ENCODE data around the gene SMIM29.
"Not testable (repeated sequence)": the region's sequence is repeated elsewhere in the genome, so short reads cannot be mapped to it uniquely, and the experiment has no call there.

Gene SMIM29

DNA sequence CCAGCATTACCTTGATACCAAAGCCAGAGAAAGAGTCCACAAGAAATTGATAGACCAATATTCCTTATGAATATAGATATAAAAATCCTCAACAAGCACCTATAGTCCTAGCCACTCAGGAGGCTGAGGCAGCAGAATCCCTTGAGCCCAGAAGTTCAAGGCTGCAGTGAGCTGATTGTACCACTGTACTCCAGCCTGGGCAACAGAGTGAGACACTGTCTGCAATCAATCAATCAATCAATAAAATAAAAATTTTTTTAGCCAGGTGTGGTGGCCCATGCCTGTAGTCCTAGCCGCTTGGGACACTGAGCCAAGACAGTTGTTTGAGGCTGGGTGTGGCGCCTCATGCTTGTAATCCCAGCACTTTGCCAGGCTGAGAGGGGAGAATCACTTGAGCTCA is 18.9 kb upstream of the SMIM29 start:
- no peak for DNase-seq (ENCODE audit: low read depth)

DNA sequence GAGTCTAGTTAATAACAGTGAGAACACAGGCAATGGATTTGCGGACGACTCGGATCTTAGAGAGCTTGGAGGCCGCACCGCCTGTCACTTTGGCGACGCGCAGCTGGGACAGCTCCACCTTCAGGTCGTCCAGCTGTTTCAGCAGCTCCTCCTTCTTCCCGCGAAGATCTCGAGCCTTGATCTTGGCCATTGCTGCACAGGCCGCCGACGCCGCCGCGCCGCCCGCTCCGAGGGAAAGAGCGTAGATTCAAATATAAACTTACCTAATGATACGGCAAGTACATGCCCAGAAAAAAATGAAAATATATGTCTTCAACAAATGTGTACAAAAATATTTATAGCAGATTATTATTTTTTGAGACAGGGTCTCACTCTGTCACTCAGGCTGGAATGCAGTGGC is 14.7 kb upstream of the SMIM29 start:
- not testable (repeated sequence) for DNase-seq (ENCODE audit: low read depth)

DNA sequence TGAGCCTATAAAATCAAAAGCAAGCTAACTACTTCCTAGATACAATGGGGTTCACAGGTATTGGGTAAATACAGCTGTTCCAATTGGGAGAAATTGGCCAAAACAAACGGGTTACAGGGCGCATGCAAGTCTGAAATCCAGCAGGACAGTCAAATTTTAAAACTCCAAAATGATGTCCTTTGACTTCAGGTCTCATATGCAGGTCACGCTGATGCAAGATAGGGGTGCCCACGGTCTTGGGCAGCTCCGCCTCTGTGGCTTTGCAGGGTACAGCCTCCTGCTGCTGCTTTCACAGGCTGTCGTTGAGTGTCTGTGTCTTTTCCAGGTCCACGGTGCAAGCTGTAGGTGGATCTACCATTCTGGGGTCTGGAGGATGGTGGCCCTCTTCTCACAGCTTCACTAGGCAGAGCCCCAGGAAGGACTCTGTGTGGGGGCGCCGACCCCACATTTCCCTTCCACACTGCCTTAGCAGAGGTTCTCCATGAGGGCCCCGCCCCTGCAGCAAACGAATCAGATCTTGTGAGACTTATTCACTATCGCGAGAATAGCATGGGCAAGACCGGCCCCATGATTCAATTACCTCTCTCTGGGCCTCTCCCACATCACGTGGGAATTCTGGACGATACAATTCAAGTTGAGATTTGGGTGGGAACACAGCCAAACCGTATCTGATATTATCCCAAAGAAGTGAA is 11.9 kb upstream of the SMIM29 start:
- no peak for DNase-seq (ENCODE audit: low read depth)

DNA sequence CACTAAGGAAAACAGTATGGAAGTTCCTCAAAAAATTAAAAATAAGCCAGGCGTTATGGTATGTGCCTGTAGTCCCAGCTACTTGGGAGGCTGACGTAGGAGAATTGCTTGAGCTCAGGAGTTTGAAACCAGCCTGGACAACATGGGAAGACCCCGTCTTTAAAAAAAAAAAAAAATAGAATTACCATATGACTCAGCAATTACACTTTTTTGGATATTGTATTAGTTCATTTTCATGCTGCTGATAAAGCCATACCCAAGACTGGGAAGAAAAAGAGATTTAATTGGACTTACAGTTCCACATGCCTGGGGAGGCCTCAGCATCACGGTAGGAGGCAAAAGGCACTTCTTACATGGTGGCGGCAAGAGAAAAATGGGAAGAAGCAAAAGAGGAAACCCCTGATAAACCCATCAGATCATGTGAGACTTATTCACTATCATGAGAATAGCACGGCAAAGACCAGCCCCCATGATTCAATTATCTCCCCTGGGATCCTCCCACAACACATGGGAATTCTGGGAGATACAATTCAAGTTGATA is 10.8 kb upstream of the SMIM29 start:
- no peak for DNase-seq (ENCODE audit: low read depth)

DNA sequence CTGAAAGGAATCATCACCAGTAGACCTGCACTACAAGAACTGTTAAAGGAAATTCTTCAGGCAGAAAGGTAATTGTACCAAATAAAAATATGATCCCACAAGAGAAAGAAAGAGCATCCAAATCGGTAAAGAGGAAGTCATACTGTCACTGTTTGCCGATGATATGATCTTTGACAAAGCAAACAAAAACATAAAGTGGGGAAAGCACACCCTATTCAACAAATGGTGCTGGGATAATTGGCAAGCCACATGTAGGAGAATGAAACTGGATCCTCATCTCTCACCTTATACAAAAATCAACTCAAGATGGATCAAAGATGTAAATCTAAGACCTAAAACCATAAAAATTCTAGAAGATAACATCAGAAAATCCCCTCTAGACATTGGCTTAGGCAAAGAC is 3.6 kb upstream of the SMIM29 start:
- not testable (repeated sequence) for DNase-seq (ENCODE audit: low read depth)

DNA sequence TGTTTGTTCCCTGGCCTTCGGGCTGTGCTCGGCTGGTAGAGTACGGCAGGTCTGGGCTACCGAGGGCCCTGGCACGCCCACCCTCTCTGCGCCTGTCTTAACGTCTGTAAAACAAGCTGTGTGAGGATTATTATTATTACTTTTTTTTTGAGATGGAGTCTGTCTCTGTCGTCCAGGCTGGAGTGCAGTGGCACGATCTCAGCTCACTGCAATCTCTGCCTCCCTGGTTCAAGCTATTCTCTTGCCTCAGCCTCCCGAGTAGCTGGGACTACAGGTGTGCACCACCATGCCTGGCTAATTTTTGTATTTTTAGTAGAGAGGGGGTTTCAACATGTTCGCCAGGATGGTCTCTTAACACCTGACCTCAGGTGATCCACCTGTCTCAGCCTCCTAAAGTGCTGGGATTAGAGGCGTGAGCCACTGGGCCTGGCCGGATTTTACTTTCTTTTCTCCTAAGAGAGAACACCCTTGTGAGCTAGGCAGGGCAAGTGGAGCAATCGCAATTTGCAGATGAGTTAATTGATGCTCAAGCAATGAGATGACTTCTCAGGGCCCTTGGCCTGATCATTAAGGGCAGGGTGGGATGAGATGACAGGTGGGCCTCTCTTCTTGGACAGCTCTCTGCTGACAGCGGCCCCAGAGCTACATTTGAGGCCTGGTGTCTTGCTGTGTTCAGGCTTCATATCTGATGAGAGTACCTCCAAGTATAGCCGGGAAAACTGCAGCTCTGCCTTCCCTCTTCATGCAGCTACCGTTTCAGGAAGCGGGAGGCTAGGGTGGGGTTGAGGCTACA is 859 bp upstream of the SMIM29 start:
- DNase-seq (ENCODE audit: low read depth): no peak

- DNase-seq (ENCODE audit: low read depth): no peak
Measured at GRCh38 chr6:34248198-34248726, 544 bp downstream of the SMIM29 start.

DNA sequence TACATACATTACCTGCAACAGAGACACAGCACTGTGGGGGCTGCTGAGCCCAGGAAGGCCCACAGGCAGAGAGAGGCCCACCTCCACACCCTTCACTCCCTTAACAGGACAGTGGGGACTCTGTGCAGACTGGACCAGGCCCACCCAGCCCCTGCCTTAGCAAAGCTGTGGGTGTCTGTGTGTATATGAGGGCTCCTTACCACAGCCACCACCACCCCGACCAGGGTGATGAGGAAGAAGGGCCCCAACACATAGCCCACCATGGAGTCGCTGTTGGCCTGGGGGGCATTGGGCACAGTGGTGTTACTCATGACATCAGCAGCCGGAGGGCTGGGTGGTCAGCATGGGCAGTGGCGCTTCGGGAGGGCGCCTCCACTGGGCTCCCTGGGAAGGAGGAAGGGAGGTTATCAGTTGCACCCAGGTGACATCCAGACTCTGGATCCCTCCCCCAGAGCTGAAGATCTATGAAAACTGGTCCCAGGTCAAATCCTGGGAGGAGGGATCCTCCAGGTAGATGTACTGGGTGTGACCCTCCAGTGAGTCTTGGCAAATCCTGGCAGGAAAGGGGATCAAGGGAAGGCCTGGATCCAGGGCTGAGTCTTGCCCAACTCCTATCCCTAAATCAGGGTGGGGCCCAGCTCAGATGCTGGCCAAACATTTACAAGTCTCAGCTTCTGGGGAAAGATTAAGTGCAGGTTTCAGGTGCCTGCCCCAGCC is 1.2 kb downstream of the SMIM29 start:
- DNase-seq (ENCODE audit: low read depth): no peak

DNA sequence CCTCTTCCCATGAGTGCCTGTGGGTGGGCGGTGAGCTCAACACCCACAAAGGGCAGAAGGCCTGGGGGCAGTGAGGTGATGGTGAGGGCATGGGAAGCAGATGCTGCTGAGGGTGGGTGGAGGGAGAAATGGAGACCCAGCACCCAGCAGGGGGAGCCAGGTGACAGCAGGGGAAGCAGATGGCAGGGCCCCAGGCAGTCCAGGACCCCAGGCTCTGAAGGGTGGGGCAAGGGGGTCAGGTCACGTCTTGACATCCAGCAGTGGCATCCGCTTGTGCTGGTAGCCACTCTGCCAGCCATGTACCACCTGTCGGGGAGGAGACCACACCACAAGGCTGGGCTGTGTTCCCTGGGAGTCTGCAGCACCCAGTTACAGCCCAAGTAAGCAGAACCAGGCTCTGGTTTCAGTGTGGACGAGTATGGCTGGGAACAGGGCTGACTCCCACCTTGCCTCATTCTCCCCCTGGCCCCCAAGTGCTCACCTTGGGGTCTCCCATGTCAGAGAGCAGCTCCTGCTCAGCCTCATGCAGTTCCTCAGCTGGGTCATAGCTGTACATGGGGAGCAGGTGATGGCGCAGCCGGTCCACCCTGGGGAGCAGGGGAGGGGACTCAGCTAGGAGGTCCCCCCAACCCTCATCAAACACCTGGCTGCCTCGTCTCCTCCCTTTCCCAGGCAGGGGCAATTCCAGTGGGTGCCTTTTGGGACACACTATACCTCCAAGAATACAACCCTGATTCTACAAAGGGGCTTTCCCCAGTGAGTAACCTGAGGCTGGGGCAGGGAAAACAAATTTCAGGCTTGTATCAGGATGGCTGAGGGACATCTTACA is 2.0 kb downstream of the SMIM29 start:
- no peak for DNase-seq (ENCODE audit: low read depth)

- no peak for DNase-seq (ENCODE audit: low read depth)
Measured at GRCh38 chr6:34246249-34246562, 2.6 kb downstream of the SMIM29 start.

DNA sequence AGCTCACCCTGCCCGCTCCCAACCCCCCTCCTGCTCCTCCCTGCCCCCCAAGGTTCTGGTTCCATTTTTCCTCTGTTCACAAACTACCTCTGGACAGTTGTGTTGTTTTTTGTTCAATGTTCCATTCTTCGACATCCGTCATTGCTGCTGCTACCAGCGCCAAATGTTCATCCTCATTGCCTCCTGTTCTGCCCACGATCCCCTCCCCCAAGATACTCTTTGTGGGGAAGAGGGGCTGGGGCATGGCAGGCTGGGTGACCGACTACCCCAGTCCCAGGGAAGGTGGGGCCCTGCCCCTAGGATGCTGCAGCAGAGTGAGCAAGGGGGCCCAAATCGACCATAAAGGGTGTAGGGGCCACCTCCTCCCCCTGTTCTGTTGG is 3.1 kb downstream of the SMIM29 start:
- not testable (repeated sequence) for DNase-seq (ENCODE audit: low read depth)

- not testable (repeated sequence) for DNase-seq (ENCODE audit: low read depth)
Measured at GRCh38 chr6:34245032-34245760, 3.6 kb downstream of the SMIM29 start.

GRCh38 chr6:34243901-34244884 is 4.6 kb downstream of the SMIM29 start:
- no peak for DNase-seq (ENCODE audit: low read depth)

DNA sequence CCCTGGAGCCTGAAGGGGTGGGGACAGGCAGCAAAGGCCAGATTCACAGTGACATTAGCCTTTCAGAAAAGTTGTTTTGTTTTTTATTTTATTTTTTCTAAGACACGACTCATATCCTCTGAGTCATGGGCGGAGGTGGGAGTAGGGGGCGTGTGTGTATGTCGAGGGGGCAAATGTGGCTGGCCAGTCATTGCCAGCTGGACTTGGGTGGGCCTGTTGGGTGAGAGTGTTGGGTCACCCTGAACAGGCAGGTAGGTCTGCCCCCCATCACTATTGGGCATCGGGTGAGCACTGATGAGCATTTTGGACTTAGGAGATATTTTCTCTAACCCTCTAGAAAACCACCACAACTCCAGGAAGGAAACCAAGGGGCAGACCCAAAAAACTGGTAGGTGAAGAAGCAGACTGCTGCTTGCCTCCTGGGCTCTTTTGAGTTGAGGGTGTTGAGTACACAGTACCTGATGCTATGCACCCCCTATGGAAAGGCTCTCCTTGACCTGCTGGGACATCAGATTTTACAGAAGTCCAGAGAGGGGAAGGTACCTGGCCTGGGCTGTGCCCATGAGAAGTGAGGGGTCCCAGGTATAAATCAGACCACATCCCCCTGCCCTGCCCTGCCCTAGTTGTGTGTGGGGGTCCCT is 5.6 kb downstream of the SMIM29 start:
- DNase-seq (ENCODE audit: low read depth): no peak

GRCh38 chr6:34242252-34243130 is 6.3 kb downstream of the SMIM29 start:
- no peak for DNase-seq (ENCODE audit: low read depth)

DNA sequence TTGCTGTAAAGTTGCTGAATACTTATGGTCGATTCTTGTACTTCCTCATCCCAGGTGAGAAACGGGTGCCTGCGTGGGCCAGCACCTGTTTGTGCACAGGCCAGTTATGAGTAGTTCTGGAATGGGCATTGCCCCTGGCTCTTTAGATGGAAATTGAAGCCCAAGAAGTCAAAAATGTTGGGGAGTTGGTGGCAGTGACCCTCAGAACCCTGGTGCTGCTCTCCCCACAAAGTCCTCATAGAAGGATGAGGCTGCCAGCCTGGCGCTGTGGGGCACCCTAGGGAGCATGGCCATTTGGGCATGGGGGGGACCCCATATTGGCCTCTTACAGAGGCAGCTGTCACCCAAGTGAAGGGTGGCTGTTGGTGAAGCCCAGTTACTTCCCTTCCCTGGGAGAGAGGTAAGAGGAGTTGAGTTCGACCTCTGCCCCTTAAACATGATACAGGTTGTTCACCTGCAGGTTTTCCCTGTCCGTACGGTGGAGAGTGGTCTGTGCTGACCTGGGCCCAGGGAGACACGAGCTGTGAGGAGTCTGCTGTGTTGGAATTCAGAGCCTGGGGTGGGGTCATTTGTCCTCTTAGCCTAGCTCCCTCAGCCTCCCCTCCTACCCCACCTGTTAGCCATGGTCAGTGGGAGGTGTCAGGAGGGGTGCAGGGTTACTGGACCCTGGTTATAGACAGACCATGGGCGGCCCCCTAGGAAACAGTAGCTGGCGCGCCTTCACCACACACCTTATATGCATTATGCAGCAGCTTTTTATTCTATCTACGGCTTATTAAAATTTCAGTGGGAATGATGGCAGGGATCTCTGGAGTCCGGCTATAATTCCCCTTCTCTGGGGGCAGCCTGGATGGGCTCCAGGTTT is 7.2 kb downstream of the SMIM29 start:
- DNase-seq (ENCODE audit: low read depth): no peak
